ENCODE measurements around the gene MAGEB1. TPM values are rescaled to one million over a fixed set of nuclear protein-coding genes. Genes with fewer than 3 reads are reported as not detected.

The MAGEB1 gene
- total RNA-seq, 1 donor from 2014 or later: not detected

DNA sequence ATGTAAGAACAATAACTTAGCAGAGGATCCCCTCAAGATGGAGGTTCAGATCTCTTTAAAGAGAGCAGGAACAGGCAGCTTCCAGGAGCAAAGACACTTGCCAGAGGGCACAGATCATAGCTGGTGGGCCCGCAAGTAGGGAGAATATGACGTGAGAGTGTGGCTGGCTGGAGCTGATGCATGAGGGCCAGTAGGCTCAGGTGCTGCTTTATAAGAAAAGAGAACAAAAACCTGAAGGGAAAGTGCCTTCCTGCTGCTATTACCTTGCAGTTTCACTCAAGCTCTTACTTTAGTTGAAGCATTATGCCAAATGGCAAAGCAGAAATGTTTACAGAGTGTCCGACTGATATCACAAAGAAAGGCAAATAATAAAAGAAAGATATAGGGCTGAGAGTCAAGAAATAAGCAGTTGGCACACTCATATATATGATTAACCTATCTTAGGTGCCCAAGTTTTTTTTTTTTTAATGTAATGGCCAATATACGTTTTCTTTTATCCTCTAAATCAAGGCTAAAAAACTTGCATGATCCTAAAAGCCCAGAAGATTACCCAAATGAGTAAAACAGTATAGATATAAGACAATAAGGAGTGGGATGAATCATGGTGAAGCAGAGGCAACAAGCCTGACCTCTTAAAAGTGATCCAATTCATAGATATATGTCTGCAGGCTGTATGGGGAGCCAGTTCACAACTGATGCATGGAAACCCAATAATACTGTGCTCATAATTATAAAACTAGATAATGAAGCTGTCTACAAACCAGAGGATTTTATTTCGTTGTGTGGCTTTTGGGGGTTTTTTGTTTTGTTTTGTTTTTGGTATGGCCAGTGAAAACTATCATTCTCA is 49.7 kb downstream of the MAGEB1 start:
- no peak for DNase-seq (ENCODE audit: low read depth in 2 of 2)

DNA sequence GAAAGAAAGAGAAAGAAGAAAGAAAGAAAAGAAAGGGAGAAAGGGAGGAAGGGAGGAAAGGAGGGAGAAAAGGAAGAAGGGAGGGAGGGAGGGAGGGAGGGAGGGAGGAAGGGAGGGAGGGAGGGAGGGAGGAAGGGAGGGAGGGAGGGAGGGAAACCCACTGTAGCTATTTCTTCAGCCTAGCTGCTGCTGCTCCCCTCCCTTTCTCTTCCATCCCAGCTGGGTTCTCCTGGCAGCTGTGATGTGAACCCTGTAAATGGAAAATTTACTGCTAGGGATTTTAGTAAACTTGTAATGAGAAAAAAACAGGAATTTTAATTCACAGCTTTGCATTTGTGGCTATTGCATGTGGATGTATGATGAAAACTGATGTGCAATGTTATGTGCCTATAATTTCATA is 54.3 kb downstream of the MAGEB1 start:
- DNase-seq (ENCODE audit: low read depth in 2 of 2): no peak

Other genes starting within 250 kb of the MAGEB1 start
- not detected in 2 replicates for gene MAGEB2, start 31.6 kb upstream of the MAGEB1 start, total RNA-seq
- gene MAGEB3, start 16.5 kb upstream of the MAGEB1 start, total RNA-seq: not detected in 2 replicates
- not detected in 2 replicates for gene MAGEB4, start 5.1 kb upstream of the MAGEB1 start, total RNA-seq
- gene NR0B1, start 62.2 kb downstream of the MAGEB1 start, total RNA-seq: not detected in 2 replicates